Thoracic aorta (tissue), 2 donors: ENCODE data around the gene AGR3. TPM values are rescaled to one million over a fixed set of nuclear protein-coding genes. Genes with fewer than 3 reads are reported as not detected.
"Not testable (repeated sequence)": the region's sequence is repeated elsewhere in the genome, so short reads cannot be mapped to it uniquely, and the experiment has no call there.

ENCODE experiments used
- ATAC-seq: fragments of 150-250 bp; one replicate; pipeline ENCODE4 v1.8.0; 2017; ENCODE audit warnings: low read depth; ENCODE audit not compliant: insufficient number of reproducible peaks, low FRiP score
- DNase-seq: peaks from one replicate; pipeline ENCODE4 v3.0.0-alpha.2; 2020; ENCODE audit warnings: low spot score
- H3K27ac ChIP-seq, 2 donors: fragments of 200-600 bp; sonication (generic); 1 replicate in 1 of 2; 2 replicates in 1 of 2; pipeline ENCODE4 v1.5.1; 2016; ENCODE audit warnings: mild to moderate bottlenecking in 2 of 2, moderate library complexity in 2 of 2
- H3K27me3 ChIP-seq: fragments of 200-600 bp; sonication (generic); replicated peaks from 2 replicates; pipeline ENCODE4 v1.6.0; 2016; ENCODE audit warnings: mild to moderate bottlenecking; ENCODE audit not compliant: insufficient read depth
- H3K36me3 ChIP-seq: fragments of 200-600 bp; sonication (generic); one replicate; pipeline ENCODE4 v1.5.1; 2016
- H3K4me1 ChIP-seq, 2 donors: fragments of 200-600 bp; sonication (generic); 1 replicate in 1 of 2; 2 replicates in 1 of 2; pipeline versions ENCODE4 v1.5.1 to v1.6.0; 2016; ENCODE audit warnings: low read depth in 2 of 2, mild to moderate bottlenecking in 1 of 2; ENCODE audit not compliant: control insufficient read depth in 1 of 2
- H3K4me3 ChIP-seq: fragments of 200-600 bp; sonication (generic); 2 replicates; pipeline ENCODE4 v1.5.1; 2016; ENCODE audit warnings: mild to moderate bottlenecking
- H3K9me3 ChIP-seq: fragments of 200-600 bp; sonication (generic); 2 replicates; pipeline ENCODE4 v1.5.1; 2016
- total RNA-seq, 2 donors: library from RNA; depleted of rRNA; stranded (reverse); fragments of >200 nt; gene quantifications; one replicate each; pipeline versions ENCODE4 v1.1.0 to v1.2.3, GENCODE V29; 2016
- TF ChIP-seq, protein P1 (sequence below): fragments of 200-600 bp; sonication (generic); IDR thresholded peaks from one replicate; pipeline ENCODE4 v1.5.1; 2019; ENCODE audit warnings: antibody characterized with exemption

AGR3 gene
- total RNA-seq, 2 donors from 2014 or later: 22.2 TPM; not detected in 1

- peaks cover 4% of the 10 kb centered on the region for H3K9me3 ChIP-seq
- TF ChIP-seq, protein P1, sequence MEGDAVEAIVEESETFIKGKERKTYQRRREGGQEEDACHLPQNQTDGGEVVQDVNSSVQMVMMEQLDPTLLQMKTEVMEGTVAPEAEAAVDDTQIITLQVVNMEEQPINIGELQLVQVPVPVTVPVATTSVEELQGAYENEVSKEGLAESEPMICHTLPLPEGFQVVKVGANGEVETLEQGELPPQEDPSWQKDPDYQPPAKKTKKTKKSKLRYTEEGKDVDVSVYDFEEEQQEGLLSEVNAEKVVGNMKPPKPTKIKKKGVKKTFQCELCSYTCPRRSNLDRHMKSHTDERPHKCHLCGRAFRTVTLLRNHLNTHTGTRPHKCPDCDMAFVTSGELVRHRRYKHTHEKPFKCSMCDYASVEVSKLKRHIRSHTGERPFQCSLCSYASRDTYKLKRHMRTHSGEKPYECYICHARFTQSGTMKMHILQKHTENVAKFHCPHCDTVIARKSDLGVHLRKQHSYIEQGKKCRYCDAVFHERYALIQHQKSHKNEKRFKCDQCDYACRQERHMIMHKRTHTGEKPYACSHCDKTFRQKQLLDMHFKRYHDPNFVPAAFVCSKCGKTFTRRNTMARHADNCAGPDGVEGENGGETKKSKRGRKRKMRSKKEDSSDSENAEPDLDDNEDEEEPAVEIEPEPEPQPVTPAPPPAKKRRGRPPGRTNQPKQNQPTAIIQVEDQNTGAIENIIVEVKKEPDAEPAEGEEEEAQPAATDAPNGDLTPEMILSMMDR: no peak
- no peak overlapping the region for H3K27ac ChIP-seq
- H3K4me3 ChIP-seq: no peak overlapping the region
- ATAC-seq (no peak), DNase-seq (no peak)
- no peaks in the 10 kb centered on the region for H3K36me3 ChIP-seq
- no peaks in the 10 kb centered on the region for H3K4me1 ChIP-seq
- H3K27me3 ChIP-seq: no peaks in the 10 kb centered on the region
These were observed 14.5 kb downstream of the AGR3 start for GRCh38 chr7:16867328-16867727.

DNA sequence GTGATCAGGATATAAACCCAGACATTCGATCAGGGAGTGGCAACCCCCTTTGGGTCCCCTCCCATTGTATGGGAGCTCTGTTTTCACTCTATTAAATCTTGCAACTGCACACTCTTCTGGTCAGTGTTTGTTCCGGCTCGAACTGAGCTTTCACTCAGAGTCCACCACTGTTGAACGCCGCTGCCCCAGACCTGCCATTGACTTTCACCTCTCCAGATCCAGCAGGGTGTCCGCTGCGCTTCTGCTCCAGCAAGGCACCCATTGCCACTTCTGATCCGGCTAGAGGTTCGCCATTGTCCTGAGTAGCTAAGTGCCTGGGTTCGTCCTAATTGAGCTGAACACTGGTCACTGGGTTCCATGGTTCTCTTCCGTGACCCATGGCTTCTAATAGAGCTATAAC lies 28.6 kb downstream of the AGR3 start:
- H3K27me3 ChIP-seq, H3K4me3 ChIP-seq, DNase-seq, H3K9me3 ChIP-seq, ATAC-seq, H3K27ac ChIP-seq, H3K36me3 ChIP-seq, H3K4me1 ChIP-seq: not testable (repeated sequence)

- TF ChIP-seq, protein P1: no peak
- Histone ChIP-seq H3K4me3 (no peak overlapping the region), H3K36me3 (no peaks in the 10 kb centered on the region), H3K27ac (no peak overlapping the region), H3K4me1 (no peaks in the 10 kb centered on the region), H3K27me3 (no peaks in the 10 kb centered on the region), H3K9me3 (no peaks in the 10 kb centered on the region)
- DNase-seq (no peak), ATAC-seq (no peak)
These were observed 30.0 kb downstream of the AGR3 start for GRCh38 chr7:16851829-16852228.

DNA sequence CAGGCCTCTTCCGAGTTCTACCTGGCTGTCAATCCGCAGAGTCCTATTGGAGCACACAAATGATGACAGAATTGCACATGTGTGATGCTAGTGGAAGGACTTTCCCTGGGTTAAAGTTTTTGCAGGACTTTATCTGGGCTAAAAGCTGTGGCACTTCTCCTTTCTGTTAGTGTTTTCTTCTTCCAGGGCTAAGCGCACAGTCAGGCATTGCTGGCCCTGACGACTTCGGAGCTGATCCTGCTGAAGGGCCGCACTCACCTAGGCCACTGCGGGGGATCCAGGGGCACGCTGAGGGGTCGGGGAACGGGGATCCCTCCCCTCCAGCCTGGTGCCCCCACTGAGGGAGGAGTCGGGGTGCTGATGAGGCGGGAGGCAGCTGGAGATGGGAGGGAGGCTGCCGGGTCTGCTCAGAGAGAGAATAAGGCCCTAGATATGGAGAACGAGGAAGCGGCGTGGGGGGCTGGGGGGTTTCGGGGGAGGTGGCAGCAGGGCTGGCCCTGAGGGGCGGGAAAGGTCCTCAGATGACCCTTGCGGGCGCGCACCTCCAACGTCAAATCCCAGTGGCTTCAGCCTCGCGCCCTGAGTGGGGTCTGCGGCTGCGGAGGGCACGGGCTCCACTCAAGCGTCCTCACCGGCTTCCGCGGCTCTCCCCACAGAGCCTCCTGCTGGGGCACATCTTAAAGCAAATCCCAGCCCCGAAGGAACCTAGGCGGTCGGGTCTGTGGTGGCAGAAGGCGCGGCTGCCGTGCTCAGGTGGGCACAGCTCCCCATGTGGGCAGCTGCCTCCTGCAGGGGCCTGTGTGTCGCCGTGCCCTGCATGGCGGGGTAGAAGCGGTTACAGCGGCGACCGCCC lies 30.9 kb downstream of the AGR3 start:
- Histone ChIP-seq H3K4me3 (peak overlapping the region; percentile 23), H3K36me3 (no peaks in the 10 kb centered on the region), H3K27ac (no peak overlapping the region), H3K4me1 (no peaks in the 10 kb centered on the region), H3K27me3 (no peaks in the 10 kb centered on the region), H3K9me3 (no peaks in the 10 kb centered on the region)
- ATAC-seq (no peak), DNase-seq (no peak)
- TF ChIP-seq, protein P1: no peak

- H3K36me3 ChIP-seq: no peaks in the 10 kb centered on the region
- H3K27me3 ChIP-seq: no peaks in the 10 kb centered on the region
- ATAC-seq: no peak
- TF ChIP-seq, protein P1: no peak
- H3K4me1 ChIP-seq: no peaks in the 10 kb centered on the region
- H3K4me3 ChIP-seq: no peak overlapping the region
- no peaks in the 10 kb centered on the region for H3K9me3 ChIP-seq
- H3K27ac ChIP-seq: no peak overlapping the region
- DNase-seq: no peak
These were observed 32.3 kb downstream of the AGR3 start for GRCh38 chr7:16849296-16850148.
